Pancreas (tissue), 10 donors: ENCODE data around the gene INO80. TPM values are rescaled to one million over a fixed set of nuclear protein-coding genes. Genes with fewer than 3 reads are reported as not detected.

Experiments used
- ATAC-seq, 4 donors: fragments of 200-7000 bp; cut with Tn5 transposase; one replicate each; pipeline versions ENCODE4 v1.8.0 to v1.9.1; 2020; ENCODE audit warnings: mild to moderate bottlenecking in 4 of 4, moderate library complexity in 4 of 4
- DNase-seq, 6 donors: peaks; one replicate each; pipeline ENCODE4 v3.0.0-alpha.2; 2020
- FAIRE-seq: peaks from 2 replicates; lab custom pipeline; 2012; peaks lifted over from hg19 to GRCh38; lab: Jason Lieb, UNC
- H3K27ac ChIP-seq, 4 donors: fragments of 200-600 bp; sonication (generic); 1 replicate in 3 of 4; 2 replicates in 1 of 4; pipeline versions ENCODE4 v1.5.0 to v1.8.0; 2020
- H3K27me3 ChIP-seq, 4 donors: fragments of 200-600 bp; one replicate each; pipeline ENCODE4 v1.8.0; 2021
- H3K36me3 ChIP-seq, 3 donors: fragments of 200-600 bp; sonication (generic) in 1 of 3; one replicate each; pipeline versions ENCODE4 v1.5.0 to v1.8.0; 2020 to 2021
- H3K4me1 ChIP-seq, 3 donors: fragments of 200-600 bp; one replicate each; pipeline ENCODE4 v1.8.0; 2021
- H3K4me3 ChIP-seq, 4 donors: fragments of 200-600 bp; sonication (generic) in 2 of 4; one replicate each; pipeline versions ENCODE4 v1.5.0 to v1.8.0; 2020 to 2021
- H3K9me3 ChIP-seq, 4 donors: fragments of 200-600 bp; one replicate each; pipeline ENCODE4 v1.8.0; 2021
- WGBS, 2 donors: extraction: QIAGEN DNeasy Blood & Tissue Kit; methylation state at CpG; one replicate each; pipeline ENCODE4 v1.1.7; 2013; 5-methylcytosine and 5-hydroxymethylcytosine counted together
- intact Hi-C, 3 donors: fragments of 100-400 bp; cut with DNase I; formaldehyde crosslinking; loops; one replicate each; pipeline versions ENCODE4 v1.11.1 to v1.14.2; 2022
- polyA plus RNA-seq, 2 donors: library from polyadenylated mRNA; stranded (reverse); fragments of 200-250 nt; gene quantifications; one replicate each; pipeline ENCODE4 v1.2.3, GENCODE V29; 2013
- total RNA-seq, 6 donors: library from RNA; stranded (reverse); fragmentation: NEBNext Ultra II Directional in 4 of 6; extraction: Animal tissue kit (Norgen Biotek cat#: 25700) in 4 of 6; gene quantifications; one replicate each; pipeline versions ENCODE4 v1.2.1 to v1.2.4, GENCODE V29; 2021 to 2023
- TF ChIP-seq, protein P1 (sequence below), 4 donors: fragments of 200-600 bp; sonication (generic) in 3 of 4; IDR thresholded peaks; one replicate each; pipeline versions ENCODE4 v1.5.0 to v1.8.0; 2021; ENCODE audit warnings: antibody characterized with exemption in 4 of 4
- donor health status: healthy with polysubstance abuse.
- donor health status: DM: no; HTN: no; CAD: no; lungs with moderate emphysema.
- donor health status: DM: no; HTN: no; CAD: no.
- donor health status: control.
- donor health status: control.
- donor health status: Bipolar disorder and iron deficiency.
- donor health status: DM: yes; HTN: yes; CAD: no.
- donor health status: DM: no; HTN: no; CAD: no.
- donor health status: DM: no; HTN: no; CAD: no.
- donor health status: DM: yes; HTN: yes; CAD: no.

The INO80 gene
- total and polyA plus RNA-seq, 8 donors = 4.7 to 11.7 (median 7.5) TPM

DNA sequence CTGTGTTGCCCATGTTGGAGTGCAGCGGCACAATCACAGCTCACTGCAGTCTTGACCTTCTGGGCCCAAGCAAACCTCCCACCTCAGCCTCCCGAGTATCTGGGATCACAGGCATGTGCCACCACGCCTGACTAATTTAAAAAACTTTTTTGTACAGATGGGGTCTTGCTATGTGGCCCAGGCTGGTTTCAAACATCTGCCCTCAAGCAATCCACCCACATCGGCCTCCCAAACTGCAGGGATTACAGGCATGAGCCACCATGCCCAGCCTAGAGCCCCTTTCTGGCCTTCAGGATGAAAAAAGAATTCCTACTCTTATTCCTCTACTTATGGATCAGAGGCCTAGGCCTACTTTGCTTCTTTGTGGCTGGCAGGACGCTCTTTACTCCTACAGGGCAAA lies 123.3 kb downstream of the INO80 start:
- no peak for ATAC-seq
- 92 to 95% methylated on average over 5 of the region's 5 CpGs for WGBS, 2 donors

DNA sequence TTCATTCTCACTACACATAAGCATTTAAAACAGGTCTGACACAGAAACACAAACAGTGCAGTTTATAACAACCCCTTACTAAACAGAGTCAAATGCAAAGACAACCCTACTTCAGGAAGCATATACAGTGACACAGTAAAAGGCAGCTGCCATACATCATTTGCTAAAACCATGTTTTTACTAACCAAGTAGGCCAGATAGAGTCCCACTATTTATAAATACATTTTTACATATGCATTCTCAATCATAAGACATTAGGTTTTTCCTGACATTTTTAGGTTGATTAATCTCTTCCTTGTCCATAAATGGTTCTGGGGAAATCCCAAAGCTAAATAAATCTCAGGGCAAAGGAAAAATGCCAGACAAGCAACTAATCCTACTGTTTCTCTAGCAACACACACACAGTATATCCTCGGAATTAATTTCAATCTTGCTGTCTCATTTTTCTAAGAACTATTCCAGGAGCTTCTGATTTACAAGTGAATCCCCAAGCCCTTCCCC lies 123.8 kb downstream of the INO80 start:
- no peak for ATAC-seq
- 52 to 56% methylated on average over 1 of the region's 1 CpG for WGBS, 2 donors
- H3K36me3 ChIP-seq = peaks cover 0 to 21% (median 0%) of the 10 kb centered on the region in 3 donors

More for the DNA sequence above, 123.3 kb downstream of the INO80 start:
- Histone ChIP-seq H3K27me3 (no peaks in the 10 kb centered on the region), H3K4me3 (no peak overlapping the region), H3K4me1 (no peaks in the 10 kb centered on the region), H3K9me3 (no peaks in the 10 kb centered on the region), H3K27ac (no peak overlapping the region), H3K36me3 (peaks cover 0 to 18% (median 0%) of the 10 kb centered on the region in 3 donors)
- intact Hi-C loops = no loop called here
- no peak for DNase-seq
- no peak for FAIRE-seq
- TF ChIP-seq, protein P1, sequence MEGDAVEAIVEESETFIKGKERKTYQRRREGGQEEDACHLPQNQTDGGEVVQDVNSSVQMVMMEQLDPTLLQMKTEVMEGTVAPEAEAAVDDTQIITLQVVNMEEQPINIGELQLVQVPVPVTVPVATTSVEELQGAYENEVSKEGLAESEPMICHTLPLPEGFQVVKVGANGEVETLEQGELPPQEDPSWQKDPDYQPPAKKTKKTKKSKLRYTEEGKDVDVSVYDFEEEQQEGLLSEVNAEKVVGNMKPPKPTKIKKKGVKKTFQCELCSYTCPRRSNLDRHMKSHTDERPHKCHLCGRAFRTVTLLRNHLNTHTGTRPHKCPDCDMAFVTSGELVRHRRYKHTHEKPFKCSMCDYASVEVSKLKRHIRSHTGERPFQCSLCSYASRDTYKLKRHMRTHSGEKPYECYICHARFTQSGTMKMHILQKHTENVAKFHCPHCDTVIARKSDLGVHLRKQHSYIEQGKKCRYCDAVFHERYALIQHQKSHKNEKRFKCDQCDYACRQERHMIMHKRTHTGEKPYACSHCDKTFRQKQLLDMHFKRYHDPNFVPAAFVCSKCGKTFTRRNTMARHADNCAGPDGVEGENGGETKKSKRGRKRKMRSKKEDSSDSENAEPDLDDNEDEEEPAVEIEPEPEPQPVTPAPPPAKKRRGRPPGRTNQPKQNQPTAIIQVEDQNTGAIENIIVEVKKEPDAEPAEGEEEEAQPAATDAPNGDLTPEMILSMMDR (IDR thresholded peaks at IDR 0.05) = no peak

DNA sequence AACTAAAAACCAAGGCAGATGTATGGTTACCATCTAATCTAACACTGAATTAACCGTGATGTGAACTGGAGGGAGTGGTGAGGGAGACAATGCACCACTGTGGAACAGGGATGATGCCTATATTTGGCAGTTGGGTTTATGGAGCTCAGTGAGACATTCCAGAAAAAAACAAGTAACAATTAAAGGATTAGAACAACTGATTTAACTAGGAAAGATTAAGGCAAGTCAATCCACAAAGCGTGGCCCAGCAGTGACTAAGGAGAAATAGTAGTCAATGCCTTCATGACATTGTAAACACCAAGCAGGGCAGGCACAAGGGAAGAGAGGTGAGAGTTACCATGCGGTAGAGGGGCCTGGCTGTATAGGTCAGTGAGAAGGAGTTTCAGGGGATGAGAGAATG lies 124.7 kb downstream of the INO80 start:
- no peak for DNase-seq
- Histone ChIP-seq H3K27me3 (no peaks in the 10 kb centered on the region), H3K9me3 (no peaks in the 10 kb centered on the region), H3K36me3 (peaks cover 0 to 21% (median 2%) of the 10 kb centered on the region in 3 donors), H3K4me1 (no peaks in the 10 kb centered on the region), H3K27ac (no peak overlapping the region), H3K4me3 (no peak overlapping the region)
- FAIRE-seq = no peak
- 95 to 99% methylated on average over 3 of the region's 3 CpGs for WGBS, 2 donors
- intact Hi-C loops = no loop called here
- TF ChIP-seq, protein P1 (IDR thresholded peaks at IDR 0.05) = no peak
- ATAC-seq = no peak

More for the DNA sequence above, 123.8 kb downstream of the INO80 start:
- Histone ChIP-seq H3K4me1 (no peaks in the 10 kb centered on the region), H3K27me3 (no peaks in the 10 kb centered on the region), H3K4me3 (no peak overlapping the region), H3K9me3 (no peaks in the 10 kb centered on the region), H3K27ac (no peak overlapping the region)
- TF ChIP-seq, protein P1 (IDR thresholded peaks at IDR 0.05) = no peak
- intact Hi-C loops = no loop called here
- FAIRE-seq (no peak), DNase-seq (no peak)

DNA sequence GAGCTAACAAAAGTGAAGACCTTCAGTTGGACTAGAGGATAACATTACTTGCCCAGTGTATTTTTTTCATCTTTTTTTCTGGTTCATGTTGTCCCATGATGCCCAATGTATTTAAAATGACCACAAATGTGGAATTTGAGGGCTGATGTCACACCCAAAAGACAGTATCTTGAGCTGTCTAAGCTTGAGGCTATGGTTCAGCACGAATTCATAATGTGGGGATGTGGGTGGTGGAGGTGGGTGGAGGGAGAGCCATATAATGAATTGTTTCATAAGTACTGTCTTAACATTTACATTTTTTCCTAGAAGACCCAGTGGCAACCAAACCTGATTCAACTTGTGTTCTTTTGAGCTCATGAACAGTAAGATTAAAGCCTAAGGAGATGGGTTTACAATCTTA lies 125.3 kb downstream of the INO80 start:
- TF ChIP-seq, protein P1 (IDR thresholded peaks at IDR 0.05) = no peak
- intact Hi-C loops = no loop called here
- Histone ChIP-seq H3K9me3 (no peaks in the 10 kb centered on the region), H3K27me3 (no peaks in the 10 kb centered on the region), H3K36me3 (peaks cover 0 to 17% (median 5%) of the 10 kb centered on the region in 3 donors), H3K27ac (no peak overlapping the region), H3K4me3 (no peak overlapping the region), H3K4me1 (no peaks in the 10 kb centered on the region)
- FAIRE-seq (no peak), ATAC-seq (no peak), DNase-seq (no peak)
- 0% methylated on average over 1 of the region's 1 CpG for WGBS, 2 donors

DNA sequence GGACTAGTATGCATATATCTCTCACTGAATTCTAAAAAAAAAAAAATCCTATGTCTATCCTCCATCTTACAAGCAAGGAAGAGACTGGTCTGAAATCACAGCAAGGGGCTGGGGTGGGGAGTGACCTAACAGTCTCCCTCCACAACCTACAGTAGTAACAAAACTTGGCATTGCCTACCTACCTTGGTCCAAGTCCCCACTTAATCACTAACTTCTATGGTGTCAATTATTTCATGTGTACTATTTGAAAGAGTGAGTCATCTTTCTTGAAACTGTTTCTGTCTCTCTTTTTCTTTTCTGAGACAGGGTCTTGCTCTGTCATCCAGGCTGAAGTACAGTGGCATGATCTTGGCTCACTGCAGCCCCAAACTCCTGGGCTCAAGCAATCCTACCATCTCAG lies 126.0 kb downstream of the INO80 start:
- ATAC-seq (no peak), DNase-seq (no peak)
- H3K36me3 ChIP-seq = peaks cover 0 to 22% (median 11%) of the 10 kb centered on the region in 3 donors

More for the DNA sequence above, 126.0 kb downstream of the INO80 start:
- intact Hi-C loops = no loop called here
- Histone ChIP-seq H3K4me3 (no peak overlapping the region), H3K4me1 (no peaks in the 10 kb centered on the region), H3K27ac (no peak overlapping the region), H3K9me3 (no peaks in the 10 kb centered on the region), H3K27me3 (no peaks in the 10 kb centered on the region)
- TF ChIP-seq, protein P1 (IDR thresholded peaks at IDR 0.05) = no peak
- FAIRE-seq = no peak
